Measurements from ENCODE around the gene RNF220.

RNF220 gene

DNA sequence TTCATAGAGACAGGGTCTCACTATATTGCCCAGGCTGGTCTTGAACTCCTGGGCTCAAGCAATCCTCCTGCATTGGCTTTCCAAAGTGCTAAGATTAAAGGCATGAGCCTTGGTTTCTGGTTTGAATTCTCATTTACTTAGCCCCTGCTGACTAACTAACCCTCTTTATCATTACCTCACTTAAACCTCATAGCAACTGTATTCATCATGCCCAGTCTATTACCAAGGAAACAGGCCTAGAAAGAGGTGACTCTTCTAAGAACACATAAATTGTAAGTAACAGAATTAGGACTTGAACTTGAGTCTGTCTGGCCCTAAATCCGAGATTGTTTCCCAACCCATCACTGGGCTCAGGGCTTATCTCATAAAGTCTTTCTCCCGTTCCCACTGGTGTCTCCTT, 225.1 kb downstream of the RNF220 start:
- no peak for DNase-seq (ENCODE audit: low read depth)
- no peak for TF ChIP-seq CTCF (conservative IDR thresholded peaks at IDR 0.05; ENCODE audit: low read depth, low read length)
- H3K4me3 ChIP-seq (ENCODE audit: low read depth, low read length), result no peak overlapping the region

DNA sequence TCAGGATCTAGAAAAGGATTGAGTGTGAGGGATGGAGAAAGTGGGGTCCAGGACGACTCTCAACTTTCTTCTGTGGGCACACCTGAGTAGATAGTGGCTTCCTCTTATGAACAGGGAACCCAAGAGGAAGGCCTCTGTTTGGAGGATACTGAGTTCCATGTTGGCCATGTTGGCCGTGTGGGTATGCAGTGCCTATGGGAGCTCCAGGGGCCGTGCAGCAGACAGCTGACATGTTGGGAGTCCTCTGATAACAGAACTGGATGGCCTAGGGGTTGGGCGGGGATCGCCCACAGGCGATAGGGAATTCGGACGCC, 226.2 kb downstream of the RNF220 start:
- no peak for DNase-seq (ENCODE audit: low read depth)
- no peak for TF ChIP-seq CTCF (conservative IDR thresholded peaks at IDR 0.05; ENCODE audit: low read depth, low read length)

GRCh38 chr1:44631647-44632539, 226.8 kb downstream of the RNF220 start:
- peak overlapping the region; percentile 72 for H3K4me3 ChIP-seq (ENCODE audit: low read depth, low read length)
- no peak for TF ChIP-seq CTCF (conservative IDR thresholded peaks at IDR 0.05; ENCODE audit: low read depth, low read length)
- peak; percentile 92 for DNase-seq (ENCODE audit: low read depth)

More for the DNA sequence above, 226.2 kb downstream of the RNF220 start:
- H3K4me3 ChIP-seq (ENCODE audit: low read depth, low read length), result peak overlapping the region; percentile 72

DNA sequence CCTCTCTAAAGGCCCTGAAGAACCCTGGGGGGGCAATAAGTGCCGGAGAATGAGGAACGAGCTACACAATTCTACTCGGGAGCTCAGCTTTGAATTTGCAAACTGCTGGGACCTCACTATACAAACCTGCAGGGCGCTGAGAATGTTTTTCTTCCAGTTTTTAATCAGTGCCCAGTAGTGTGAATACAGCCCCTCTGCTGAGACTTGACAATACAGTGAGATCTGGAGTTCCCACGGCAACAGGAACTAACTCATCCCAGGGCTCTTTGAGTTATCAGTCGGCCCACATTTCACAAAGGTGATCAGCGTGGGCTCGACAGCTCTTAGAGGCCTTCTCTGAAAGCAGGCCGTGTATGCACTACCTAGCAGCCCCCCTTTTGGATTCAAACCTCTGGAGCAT, 227.5 kb downstream of the RNF220 start:
- H3K4me3 ChIP-seq (ENCODE audit: low read depth, low read length), result peak overlapping the region; percentile 72
- DNase-seq (ENCODE audit: low read depth), result peak; percentile 47
- no peak for TF ChIP-seq CTCF (conservative IDR thresholded peaks at IDR 0.05; ENCODE audit: low read depth, low read length)

DNA sequence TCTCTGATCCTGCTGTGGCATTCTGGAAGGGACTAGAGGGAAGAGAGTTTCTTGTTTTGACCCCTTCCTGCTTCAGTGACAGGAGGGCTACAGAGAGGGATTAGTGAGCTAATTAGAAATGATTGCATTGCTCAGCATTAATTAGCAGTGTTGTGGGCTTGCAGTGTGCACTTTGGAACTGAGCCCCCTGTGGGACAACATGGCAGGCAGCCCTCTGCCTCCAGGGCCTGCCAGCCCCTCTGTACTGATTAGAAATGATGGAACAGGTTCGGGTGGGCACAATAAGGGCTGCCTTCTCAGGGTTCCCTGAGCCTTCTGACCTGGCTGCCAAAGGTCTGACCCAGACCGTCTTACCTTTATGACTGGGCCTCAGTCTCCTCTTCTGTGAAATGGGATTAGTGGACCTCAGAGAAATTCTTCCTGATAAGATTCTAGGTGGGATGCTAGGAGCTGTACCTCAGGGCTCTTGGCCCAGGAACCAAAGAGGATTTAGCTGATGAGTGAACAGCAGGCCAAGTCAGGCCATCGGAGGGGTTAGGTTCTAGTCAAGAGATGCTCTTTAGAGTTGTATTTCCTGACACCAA, 229.6 kb downstream of the RNF220 start:
- no peak for DNase-seq (ENCODE audit: low read depth)
- TF ChIP-seq CTCF (conservative IDR thresholded peaks at IDR 0.05; ENCODE audit: low read depth, low read length), result no peak
- H3K4me3 ChIP-seq (ENCODE audit: low read depth, low read length), result no peak overlapping the region

DNA sequence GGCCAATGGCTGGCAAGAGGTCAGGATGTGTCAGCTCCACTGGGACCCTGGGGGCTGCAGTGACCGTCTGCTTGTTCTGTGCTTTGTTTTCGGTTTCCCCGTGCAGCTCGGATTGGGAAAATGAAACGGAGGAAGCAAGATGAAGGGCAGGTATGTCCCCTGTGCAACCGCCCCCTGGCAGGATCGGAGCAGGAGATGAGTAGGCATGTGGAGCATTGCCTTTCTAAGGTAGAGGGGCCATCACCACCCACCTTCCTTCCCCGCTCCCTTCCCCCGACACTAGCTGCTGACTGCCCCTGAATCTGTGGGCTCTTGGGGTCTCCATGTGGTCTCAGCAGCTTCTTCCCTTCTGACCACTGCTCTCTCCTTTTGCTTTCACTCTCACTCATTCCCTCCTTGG, 230.4 kb downstream of the RNF220 start:
- no peak for TF ChIP-seq CTCF (conservative IDR thresholded peaks at IDR 0.05; ENCODE audit: low read depth, low read length)
- H3K4me3 ChIP-seq (ENCODE audit: low read depth, low read length), result no peak overlapping the region
- no peak for DNase-seq (ENCODE audit: low read depth)

Measured in choroid plexus epithelial cell (primary cell).